Left cardiac atrium (tissue), 4 donors: Measurements from ENCODE around the gene CLDN9. TPM values are rescaled to one million over a fixed set of nuclear protein-coding genes. Genes with fewer than 3 reads are reported as not detected.

Experiments
- ATAC-seq, 2 donors: fragments of 200-7000 bp; cut with Tn5 transposase; one replicate each; pipeline ENCODE4 v1.9.1; 2020; ENCODE audit warnings: mild to moderate bottlenecking in 2 of 2, moderate library complexity in 2 of 2
- DNase-seq: peaks from one replicate; pipeline ENCODE4 v3.0.0-alpha.2; 2020
- intact Hi-C, 2 donors: fragments of 100-400 bp; cut with DNase I; formaldehyde crosslinking; loops; one replicate each; pipeline versions ENCODE4 v1.14.1 to v1.15.1; 2022 to 2023
- total RNA-seq, 2 donors: library from RNA; stranded (reverse); fragmentation: NEBNext Ultra II Directional; extraction: Animal tissue kit (Norgen Biotek cat#: 25700); gene quantifications; one replicate each; pipeline ENCODE4 v1.2.1, GENCODE V29; 2021
- donor health status: DM: no; HTN: yes; CAD: no.
- donor health status: DM: no; HTN: yes; CAD: no; lungs with severe emphysema.
- donor health status: DM: yes; HTN: yes; CAD: no.
- donor health status: Dilated cardiomyopathy.

Gene CLDN9
- total RNA-seq, 2 donors from 2014 or later = 0.24 TPM

DNA sequence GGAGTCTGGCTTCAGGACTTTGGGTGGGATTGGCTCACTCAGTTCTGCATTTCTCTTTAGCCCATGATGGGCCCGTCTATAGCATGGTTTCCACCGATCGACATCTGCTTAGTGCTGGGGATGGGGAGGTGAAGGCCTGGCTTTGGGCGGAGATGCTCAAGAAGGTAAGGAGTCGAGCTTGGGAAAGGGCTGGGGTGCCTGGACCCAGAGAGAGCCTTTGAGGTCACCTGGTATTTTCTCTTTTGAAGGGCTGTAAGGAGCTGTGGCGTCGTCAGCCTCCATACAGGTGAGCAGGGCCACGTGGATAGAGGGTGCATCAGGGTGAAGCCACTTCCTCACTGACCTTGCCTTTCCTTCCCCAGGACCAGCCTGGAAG, 13.3 kb downstream of the CLDN9 start:
- DNase-seq (no peak), ATAC-seq (no peak)
- intact Hi-C loops = loop anchor here in 1 of 2 donors (5.0 kb wide), 1 partner anchor 106 kb away; no protein-coding TSS in a partner anchor

- DNase-seq (no peak), ATAC-seq (no peak)
- intact Hi-C loops = loop anchor here in 1 of 2 donors (5.0 kb wide), 1 partner anchor 105 kb away; no protein-coding TSS in a partner anchor
These were observed 14.1 kb downstream of the CLDN9 start for GRCh38 chr16:3026609-3027488.

DNA sequence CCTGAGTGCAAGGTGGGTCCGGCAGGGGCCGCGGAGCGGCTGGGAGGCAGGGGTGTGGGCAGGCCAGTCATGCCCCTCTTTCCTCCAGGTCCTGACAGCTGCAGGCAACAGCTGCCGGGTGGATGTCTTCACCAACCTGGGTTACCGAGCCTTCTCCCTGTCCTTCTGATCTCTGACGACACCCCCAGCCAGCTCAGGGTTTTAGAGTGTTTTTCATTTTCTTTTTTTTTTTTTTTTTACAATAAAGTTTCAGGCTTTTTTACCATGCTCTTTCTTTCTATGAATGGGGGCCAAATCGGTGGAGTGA, 14.7 kb downstream of the CLDN9 start:
- intact Hi-C loops = loop anchor here in 1 of 2 donors (5.0 kb wide), 1 partner anchor 105 kb away; no protein-coding TSS in a partner anchor
- ATAC-seq = no peak
- no peak for DNase-seq

DNA sequence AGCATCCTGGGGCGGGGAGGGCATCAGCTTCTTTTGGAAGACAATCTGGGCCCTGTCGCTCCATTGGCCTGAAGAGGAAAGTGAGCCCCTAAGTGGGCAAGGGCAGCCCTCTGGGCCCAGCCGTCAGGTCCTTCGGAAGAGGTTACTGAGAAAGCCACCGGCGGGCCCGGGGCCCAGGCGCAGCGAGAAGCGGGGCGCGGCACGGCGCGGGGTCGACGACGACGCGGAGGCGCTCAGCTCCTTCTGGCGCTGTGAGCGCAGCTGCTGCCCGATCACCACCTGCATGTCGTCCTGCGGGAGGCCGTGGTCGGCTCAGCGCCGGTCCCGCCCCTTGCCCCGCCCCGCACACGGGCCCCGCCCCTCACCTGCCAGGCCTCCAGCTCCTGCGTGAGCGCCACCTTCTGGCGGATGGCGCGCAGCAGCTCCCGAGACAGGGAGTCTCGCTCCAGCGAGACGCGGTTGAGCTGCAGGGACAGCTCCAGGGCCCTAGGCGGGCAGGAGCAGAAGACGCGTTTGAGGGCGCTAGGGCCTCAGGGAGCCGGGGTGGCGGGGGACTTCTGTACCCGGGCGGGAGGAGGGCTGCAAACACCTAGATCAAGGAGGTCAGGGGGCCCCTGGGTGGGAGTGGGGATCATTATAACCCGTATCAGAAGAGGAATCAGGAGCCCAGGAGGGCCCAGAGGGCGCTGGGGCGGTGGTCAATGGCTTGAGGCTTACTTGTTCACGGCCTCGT, 15.4 kb downstream of the CLDN9 start:
- ATAC-seq = peak; percentile 26 to 27
- peak; percentile 80 for DNase-seq
- intact Hi-C loops = loop anchor here in 1 of 2 donors (5.0 kb wide), 1 partner anchor 104 kb away; no protein-coding TSS in a partner anchor

DNA sequence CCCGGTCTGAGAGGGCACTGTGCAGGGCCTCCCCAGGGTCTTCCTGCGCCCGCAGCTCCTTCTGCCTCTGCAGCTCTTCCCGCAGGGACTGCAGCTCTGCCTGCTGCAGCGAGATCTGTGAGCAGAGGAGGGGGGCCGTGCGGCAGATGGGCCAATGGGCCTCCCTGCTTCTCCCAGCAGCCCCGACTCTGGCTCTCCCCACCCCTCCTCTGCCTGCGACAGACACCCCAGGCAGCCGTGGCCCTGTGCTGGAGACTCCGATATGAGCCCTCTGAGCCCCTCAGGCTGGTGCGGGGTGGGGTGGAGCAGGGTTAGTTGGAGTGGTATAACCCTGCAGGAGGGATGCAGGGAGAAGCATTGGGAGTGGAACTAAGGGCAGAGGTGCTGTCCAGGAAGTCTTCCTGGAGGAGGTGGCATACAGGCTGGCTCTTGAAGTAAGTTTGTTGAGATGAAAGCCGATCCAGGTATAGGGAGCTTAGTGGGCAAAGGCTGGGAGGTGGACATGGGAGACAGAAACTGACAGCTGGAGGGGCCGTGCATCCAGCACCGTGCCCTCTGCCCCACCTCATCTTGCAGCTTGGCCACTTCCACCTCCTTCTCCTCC, 16.1 kb downstream of the CLDN9 start:
- intact Hi-C loops = loop anchor here in 1 of 2 donors (5.0 kb wide), 1 partner anchor 103 kb away; no protein-coding TSS in a partner anchor

DNA sequence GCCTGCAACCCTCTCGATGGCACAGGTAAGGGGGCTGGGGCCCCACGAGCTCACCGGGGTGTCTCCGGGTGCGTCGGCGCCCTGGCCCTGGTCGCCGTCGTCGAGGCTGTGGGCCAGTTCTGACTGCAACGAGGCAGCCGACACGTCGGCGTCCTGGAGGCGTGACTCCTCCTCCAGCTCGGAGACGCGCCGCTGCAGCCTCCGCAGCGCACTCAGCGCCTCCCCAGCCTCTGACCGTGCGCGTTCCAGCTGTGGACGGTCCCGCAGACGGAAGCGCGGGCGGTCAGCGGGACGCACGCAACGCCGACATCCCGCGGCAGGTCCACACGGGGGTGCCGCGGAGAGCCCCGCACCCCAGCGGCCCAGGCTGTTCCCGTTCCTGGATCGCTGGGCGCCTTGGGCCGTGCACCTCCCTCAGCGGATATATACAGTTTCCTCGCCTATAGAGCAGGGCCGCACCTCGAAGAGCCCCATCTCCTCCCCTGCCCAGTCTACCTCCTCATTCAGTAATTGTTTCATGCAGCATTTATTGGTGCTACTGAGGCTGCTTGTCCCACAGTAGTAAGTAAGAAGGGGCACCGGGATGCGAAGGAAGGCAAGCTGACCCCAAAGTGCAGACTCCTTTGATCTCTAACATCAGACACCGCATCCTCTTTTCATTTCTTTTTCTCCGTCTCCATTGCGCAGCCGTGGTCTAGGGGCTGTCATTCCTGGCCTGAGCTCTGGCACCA, 16.9 kb downstream of the CLDN9 start:
- intact Hi-C loops = loop anchor here in 1 of 2 donors (5.0 kb wide), 1 partner anchor 103 kb away; no protein-coding TSS in a partner anchor
- ATAC-seq (peak in 1 of 2 donors; percentile 28), DNase-seq (no peak)

More for the DNA sequence above, 16.1 kb downstream of the CLDN9 start:
- DNase-seq = no peak
- no peak for ATAC-seq

DNA sequence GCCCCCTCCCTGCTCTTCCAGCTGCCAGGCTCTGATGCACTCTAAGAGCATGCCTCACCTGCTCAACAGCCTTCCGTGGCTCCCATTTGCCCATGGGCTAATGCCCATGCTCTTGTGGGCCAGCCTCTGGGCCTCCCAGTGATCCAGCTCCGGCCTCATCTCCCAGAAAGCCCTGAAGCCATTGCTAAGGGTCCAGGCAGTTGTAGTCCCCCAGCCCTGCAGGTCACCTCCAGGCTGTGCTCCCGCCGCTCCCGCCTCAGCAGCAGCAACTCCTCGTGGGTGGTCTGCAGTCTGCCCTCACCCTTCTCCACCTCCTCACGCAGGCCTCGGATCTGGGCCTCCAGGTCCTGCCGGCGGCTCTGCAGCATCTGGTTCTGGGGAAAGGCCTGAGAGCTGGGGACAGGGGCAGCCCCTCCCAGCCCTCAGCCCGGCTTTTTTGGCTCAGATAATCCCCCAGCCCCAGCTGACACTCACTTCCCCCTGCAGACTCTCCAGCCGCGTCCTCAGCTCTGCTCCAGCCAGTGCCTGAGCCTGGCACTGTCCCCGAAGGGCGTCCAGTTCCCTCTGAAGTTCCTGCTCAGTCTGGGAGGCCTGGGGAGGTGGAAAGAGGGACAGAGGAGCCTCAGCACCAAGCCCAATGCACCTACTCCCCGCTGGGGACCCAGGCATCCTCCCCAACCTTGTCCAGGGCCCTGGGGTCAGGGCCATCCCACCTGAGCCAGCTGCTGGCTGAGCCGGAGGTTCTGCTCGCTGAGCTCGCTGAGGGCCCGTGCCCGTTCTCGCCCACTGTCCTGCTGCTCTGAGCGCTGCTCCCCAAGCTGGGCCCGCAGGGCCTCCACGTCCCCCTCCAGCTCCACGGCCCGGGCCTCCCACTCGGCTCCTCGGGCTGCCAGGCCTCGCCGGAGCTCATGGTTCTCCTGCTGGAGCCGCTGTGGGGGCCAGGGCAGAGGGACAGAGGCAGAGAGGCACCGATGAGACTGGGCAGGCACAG, 17.8 kb downstream of the CLDN9 start:
- intact Hi-C loops = no loop called here
- no peak for DNase-seq
- ATAC-seq = no peak

DNA sequence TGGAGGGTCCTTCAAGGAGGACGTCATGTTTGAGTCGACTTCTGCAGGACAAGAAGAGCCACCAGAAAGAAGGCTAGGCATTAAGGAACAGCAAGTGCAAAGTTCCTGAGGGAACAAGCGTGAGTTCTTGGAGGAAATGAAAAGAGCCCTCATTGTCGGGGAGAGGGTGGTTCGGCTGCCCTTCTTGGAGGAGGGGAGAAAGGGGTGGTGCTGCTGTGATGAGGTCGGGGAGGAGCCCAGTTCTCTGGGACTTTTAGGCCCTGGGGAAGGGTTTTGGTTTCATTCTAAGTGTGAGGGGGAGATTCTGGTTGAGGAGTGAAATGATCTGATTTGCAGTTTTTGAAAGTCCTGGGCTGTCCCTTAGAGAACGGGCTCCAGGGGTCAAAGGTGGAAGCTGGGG, 19.9 kb downstream of the CLDN9 start:
- DNase-seq (no peak), ATAC-seq (no peak)
- intact Hi-C loops = no loop called here

DNA sequence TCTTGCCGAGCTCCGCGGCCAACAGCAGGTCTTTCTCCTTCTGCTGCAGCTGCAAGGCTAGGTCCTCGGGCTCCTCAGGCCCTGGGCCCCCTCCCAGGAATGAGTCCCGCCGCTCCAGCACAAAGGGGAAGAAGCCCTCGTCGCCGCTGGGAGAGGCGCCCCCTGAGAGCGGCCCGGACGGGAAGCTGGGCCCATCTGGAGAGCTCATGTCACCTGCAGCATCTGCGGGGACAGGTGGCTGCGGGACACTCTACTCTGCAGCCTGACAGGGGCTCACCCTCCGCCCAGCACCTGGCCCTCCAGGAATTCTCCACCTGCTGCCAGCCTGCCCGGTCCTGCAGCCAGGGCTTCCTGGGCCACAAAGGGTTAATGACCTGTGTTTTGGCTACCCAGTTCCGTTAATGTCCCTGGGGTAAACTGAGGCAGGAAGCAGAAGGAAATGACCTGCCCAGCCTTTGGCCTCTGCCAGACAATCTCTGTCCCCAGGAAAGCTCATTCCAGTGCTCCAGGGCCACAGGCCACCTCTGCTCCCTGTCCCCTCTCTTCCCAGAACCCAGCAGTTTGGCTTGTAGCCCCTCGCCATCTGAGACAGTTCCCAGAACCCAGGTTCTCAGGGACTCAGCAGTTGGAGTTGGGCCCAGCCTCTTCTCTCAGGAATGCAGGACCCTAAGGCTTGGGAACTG, 22.7 kb downstream of the CLDN9 start:
- intact Hi-C loops = no loop called here
- no peak for DNase-seq
- no peak for ATAC-seq

- intact Hi-C loops = no loop called here
- DNase-seq (no peak), ATAC-seq (no peak)
These were observed 23.4 kb downstream of the CLDN9 start for GRCh38 chr16:3035972-3036725.

GRCh38 chr16:3036726-3037315, 24.1 kb downstream of the CLDN9 start, which contains the start of gene BICDL2:
TSS of gene BICDL2 (minus strand) at chr16:3036944. CDS start at chr16:3035496, 1,448 bp downstream.
- DNase-seq (no peak), ATAC-seq (no peak)
- intact Hi-C loops = no loop called here

GRCh38 chr16:3038256-3038655, 25.5 kb downstream of the CLDN9 start:
- ATAC-seq (no peak), DNase-seq (no peak)
- intact Hi-C loops = no loop called here

DNA sequence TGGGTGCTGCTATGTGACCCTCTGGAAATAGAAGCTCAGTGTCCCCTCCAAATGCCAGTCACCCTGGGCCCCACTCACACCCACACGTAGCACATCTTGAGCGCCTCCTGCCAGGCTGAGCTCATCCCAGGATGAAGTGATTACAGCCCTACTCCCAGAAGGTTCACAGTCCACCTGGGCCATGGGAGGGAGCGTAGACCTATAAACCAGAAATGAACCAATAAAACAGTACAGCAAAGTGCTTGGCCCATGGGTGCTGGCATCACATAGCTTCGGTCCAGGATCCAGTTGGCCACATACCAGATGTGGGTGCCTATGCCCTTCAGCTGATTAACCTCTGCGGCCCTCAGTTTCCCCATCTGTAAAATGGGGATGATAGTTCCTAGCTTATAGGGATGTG, 26.2 kb downstream of the CLDN9 start:
- intact Hi-C loops = no loop called here
- ATAC-seq = no peak
- no peak for DNase-seq

DNA sequence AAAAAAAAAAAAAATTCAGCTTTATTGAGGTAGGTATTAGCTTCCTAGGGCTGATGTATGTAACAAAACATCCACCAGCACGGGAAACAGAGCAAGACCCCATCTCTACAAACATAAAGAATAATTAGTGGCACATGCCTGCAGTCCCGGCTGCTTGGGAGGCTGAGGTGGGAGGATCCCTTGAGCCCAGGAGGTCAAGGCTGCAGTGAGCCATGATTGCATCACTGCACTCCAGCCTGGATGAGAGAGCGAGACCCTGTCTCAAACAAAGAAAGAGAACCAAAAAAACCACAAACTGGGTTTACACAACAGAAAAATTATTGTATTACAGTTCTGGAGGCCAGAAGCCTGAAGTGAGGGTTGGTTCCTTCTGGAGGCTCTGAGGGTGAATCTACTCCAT, 29.7 kb downstream of the CLDN9 start:
- intact Hi-C loops = no loop called here
- DNase-seq (no peak), ATAC-seq (no peak)

GRCh38 chr16:3044708-3045107, 32.0 kb downstream of the CLDN9 start:
- ATAC-seq (no peak), DNase-seq (no peak)
- intact Hi-C loops = no loop called here
